ENCODE data around the gene MAGI3. TPM values are rescaled to one million over a fixed set of nuclear protein-coding genes. Genes with fewer than 3 reads are reported as not detected.
"Not testable (repeated sequence)": the region's sequence is repeated elsewhere in the genome, so short reads cannot be mapped to it uniquely, and the experiment has no call there.

The MAGI3 gene
- total RNA-seq, 2 donors from 2014 or later = 6.3 to 8.4 TPM

GRCh38 chr1:113694910-113695309 lies 304.6 kb downstream of the MAGI3 start:
- DNase-seq (ENCODE audit: low spot score in 2 of 2) (no peak), ATAC-seq (no peak)
- H3K27ac Mint-ChIP-seq = peak overlapping the region in 1 of 2 donors; percentile 56
- peaks cover 21 to 34% of the 10 kb centered on the region in 2 donors for H3K9me3 Mint-ChIP-seq
- H3K36me3 Mint-ChIP-seq = peaks cover 33 to 40% of the 10 kb centered on the region in 2 donors

GRCh38 chr1:113701429-113701828 lies 311.1 kb downstream of the MAGI3 start:
- ATAC-seq (no peak), DNase-seq (ENCODE audit: low spot score in 2 of 2) (no peak)
- H3K36me3 Mint-ChIP-seq = peaks cover 4 to 6% of the 10 kb centered on the region in 2 donors
- no peaks in the 10 kb centered on the region for H3K9me3 Mint-ChIP-seq
- peak overlapping the region in 1 of 2 donors; percentile 53 for H3K27ac Mint-ChIP-seq

GRCh38 chr1:113714606-113715269 lies 324.4 kb downstream of the MAGI3 start:
- DNase-seq (ENCODE audit: low spot score in 2 of 2) (no peak), ATAC-seq (no peak)
- H3K9me3 Mint-ChIP-seq = peaks cover 13 to 16% of the 10 kb centered on the region in 2 donors
- peak overlapping the region in 1 of 2 donors; percentile 8 for H3K27ac Mint-ChIP-seq
- H3K36me3 Mint-ChIP-seq = peaks cover 24 to 25% of the 10 kb centered on the region in 2 donors

GRCh38 chr1:113717506-113717905 lies 327.2 kb downstream of the MAGI3 start:
- peaks cover 41 to 42% of the 10 kb centered on the region in 2 donors for H3K36me3 Mint-ChIP-seq
- H3K9me3 Mint-ChIP-seq = peaks cover 13 to 17% of the 10 kb centered on the region in 2 donors
- DNase-seq (ENCODE audit: low spot score in 2 of 2); H3K27ac Mint-ChIP-seq; ATAC-seq: not testable (repeated sequence)

- H3K27ac Mint-ChIP-seq; DNase-seq (ENCODE audit: low spot score in 2 of 2); ATAC-seq: not testable (repeated sequence)
- Mint-ChIP-seq H3K9me3 (peaks cover 13 to 17% of the 10 kb centered on the region in 2 donors), H3K36me3 (peaks cover 41 to 42% of the 10 kb centered on the region in 2 donors)
Measured at GRCh38 chr1:113718621-113719020, 328.3 kb downstream of the MAGI3 start.

- H3K27ac Mint-ChIP-seq = no peak overlapping the region
- H3K36me3 Mint-ChIP-seq = peaks cover 41 to 42% of the 10 kb centered on the region in 2 donors
- DNase-seq (ENCODE audit: low spot score in 2 of 2) (no peak), ATAC-seq (no peak)
- peaks cover 13 to 17% of the 10 kb centered on the region in 2 donors for H3K9me3 Mint-ChIP-seq
Measured at GRCh38 chr1:113721010-113721409, 330.7 kb downstream of the MAGI3 start.

- Mint-ChIP-seq H3K27ac (no peak overlapping the region), H3K36me3 (peaks cover 0 to 18% of the 10 kb centered on the region in 2 donors)
- DNase-seq (ENCODE audit: low spot score in 2 of 2) = no peak
Measured at GRCh38 chr1:113732802-113733201, 342.5 kb downstream of the MAGI3 start.

GRCh38 chr1:113734357-113735055 lies 344.2 kb downstream of the MAGI3 start:
- Mint-ChIP-seq H3K27ac (peak overlapping the region in 1 of 2 donors; percentile 16), H3K9me3 (no peaks in the 10 kb centered on the region)

More at GRCh38 chr1:113732802-113733201, 342.5 kb downstream of the MAGI3 start:
- no peaks in the 10 kb centered on the region for H3K9me3 Mint-ChIP-seq
- ATAC-seq = no peak

More at GRCh38 chr1:113734357-113735055, 344.2 kb downstream of the MAGI3 start:
- no peak for DNase-seq (ENCODE audit: low spot score in 2 of 2)
- peak in 1 of 2 donors; percentile 58 for ATAC-seq
- peaks cover 0 to 13% of the 10 kb centered on the region in 2 donors for H3K36me3 Mint-ChIP-seq

Measured in activated naive CD4-positive, alpha-beta T cell treated with anti-CD3 and anti-CD28 coated beads, Interleukin-2, amount 50 U/mL, for 72 hours (primary cell).